Activated T-helper 17 cell treated with anti-CD3 and anti-CD28 coated beads, Interleukin-2, amount 50 U/mL, for 72 hours (primary cell): ENCODE data around the gene BPIFB3. TPM values are rescaled to one million over a fixed set of nuclear protein-coding genes. Genes with fewer than 3 reads are reported as not detected.
"Not testable (repeated sequence)": the region's sequence is repeated elsewhere in the genome, so short reads cannot be mapped to it uniquely, and the experiment has no call there.

Source experiments
- ATAC-seq: fragments of 150-1000 bp; cut with Tn5 transposase; replicated peaks from 2 replicates; pipeline ENCODE4 v1.10.0; 2021; ENCODE audit warnings: mild to moderate bottlenecking, moderate library complexity
- H3K27ac Mint-ChIP-seq: one replicate; pipeline ENCODE4 v1.8.0; 2022; ENCODE audit warnings: mixed read lengths
- H3K27me3 Mint-ChIP-seq: one replicate; pipeline ENCODE4 v1.8.0; 2022; ENCODE audit warnings: mixed read lengths
- H3K36me3 Mint-ChIP-seq: one replicate; pipeline ENCODE4 v1.8.0; 2022; ENCODE audit warnings: low read depth, mild to moderate bottlenecking, mixed read lengths
- H3K4me1 Mint-ChIP-seq: one replicate; pipeline ENCODE4 v1.8.0; 2022; ENCODE audit warnings: mixed read lengths
- H3K4me3 Mint-ChIP-seq: one replicate; pipeline ENCODE4 v1.8.0; 2022; ENCODE audit warnings: mild to moderate bottlenecking, mixed read lengths
- H3K9me3 Mint-ChIP-seq: one replicate; pipeline ENCODE4 v1.8.0; 2022; ENCODE audit warnings: mixed read lengths
- total RNA-seq, 2 donors: library from RNA; stranded (reverse); gene quantifications; one replicate each; pipeline ENCODE4 v1.2.3, GENCODE V29; 2022

Gene BPIFB3
- total RNA-seq, 2 donors from 2014 or later = not detected

DNA sequence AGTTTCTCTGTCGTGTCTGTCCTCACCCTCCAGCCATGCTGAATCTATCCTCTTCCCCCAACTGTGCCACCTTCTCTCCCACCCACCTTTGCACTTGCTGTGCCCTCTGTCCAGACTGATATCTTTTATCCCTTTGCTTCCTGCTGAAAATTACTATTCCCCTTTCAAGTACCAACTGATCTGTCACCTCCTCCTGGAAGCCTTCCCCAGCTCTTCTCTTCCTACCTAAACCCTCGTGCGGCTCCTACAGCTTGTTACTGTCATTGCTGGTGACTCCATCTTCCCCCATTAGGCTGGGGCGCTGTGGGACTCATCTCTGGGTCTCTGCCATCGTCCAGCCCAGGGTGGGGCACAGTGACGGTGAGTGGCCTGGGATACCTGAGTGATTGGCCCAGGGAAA lies 21.1 kb upstream of the BPIFB3 start:
- no peak for ATAC-seq
- no peaks in the 10 kb centered on the region for H3K9me3 Mint-ChIP-seq
- no peaks in the 10 kb centered on the region for H3K36me3 Mint-ChIP-seq
- H3K4me3 Mint-ChIP-seq = no peak overlapping the region
- no peak overlapping the region for H3K27ac Mint-ChIP-seq
- no peaks in the 10 kb centered on the region for H3K27me3 Mint-ChIP-seq
- no peaks in the 10 kb centered on the region for H3K4me1 Mint-ChIP-seq

DNA sequence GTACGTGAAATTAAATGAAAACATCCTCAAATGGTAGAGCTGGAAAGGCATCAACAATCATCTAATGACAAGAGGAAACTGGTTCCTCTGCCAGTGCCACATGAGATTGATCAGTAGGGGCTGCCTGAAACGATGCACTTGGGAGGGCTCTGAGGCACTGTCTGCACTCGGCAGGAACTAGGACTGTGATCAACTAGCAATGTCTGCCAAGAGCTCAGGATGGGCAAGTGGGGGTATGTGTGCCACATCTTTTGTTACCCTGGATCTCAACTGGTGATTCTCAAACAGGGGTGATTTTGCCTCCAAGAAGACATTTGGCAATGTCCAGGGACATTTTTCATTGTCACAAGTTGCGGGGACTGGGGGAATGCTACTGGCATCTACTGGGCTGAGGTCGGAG lies 20.3 kb upstream of the BPIFB3 start:
- H3K36me3 Mint-ChIP-seq = no peaks in the 10 kb centered on the region
- no peaks in the 10 kb centered on the region for H3K27me3 Mint-ChIP-seq
- no peaks in the 10 kb centered on the region for H3K4me1 Mint-ChIP-seq
- no peak for ATAC-seq
- H3K9me3 Mint-ChIP-seq = no peaks in the 10 kb centered on the region
- no peak overlapping the region for H3K27ac Mint-ChIP-seq
- no peak overlapping the region for H3K4me3 Mint-ChIP-seq

DNA sequence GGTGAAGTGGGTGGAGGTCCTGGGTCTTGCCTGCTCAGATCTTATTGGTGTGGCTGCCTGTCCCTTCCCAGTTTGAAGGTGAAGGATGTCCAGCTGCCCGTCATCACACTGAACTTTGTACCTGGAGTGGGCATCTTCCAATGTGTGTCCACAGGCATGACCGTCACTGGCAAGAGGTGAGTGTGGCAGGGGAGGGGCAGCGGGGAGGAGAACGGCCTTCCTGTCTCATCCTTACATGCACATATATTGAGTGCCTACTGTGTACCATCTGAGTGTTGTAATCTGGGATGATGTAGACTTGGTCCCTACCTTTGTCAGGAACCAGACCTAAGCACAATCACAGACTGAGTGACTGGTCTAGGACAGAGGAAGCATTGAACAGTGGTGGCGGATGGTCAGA lies 19.6 kb upstream of the BPIFB3 start:
- ATAC-seq = no peak
- Mint-ChIP-seq H3K4me1 (no peaks in the 10 kb centered on the region), H3K4me3 (no peak overlapping the region), H3K9me3 (no peaks in the 10 kb centered on the region), H3K27me3 (no peaks in the 10 kb centered on the region), H3K27ac (no peak overlapping the region), H3K36me3 (no peaks in the 10 kb centered on the region)

DNA sequence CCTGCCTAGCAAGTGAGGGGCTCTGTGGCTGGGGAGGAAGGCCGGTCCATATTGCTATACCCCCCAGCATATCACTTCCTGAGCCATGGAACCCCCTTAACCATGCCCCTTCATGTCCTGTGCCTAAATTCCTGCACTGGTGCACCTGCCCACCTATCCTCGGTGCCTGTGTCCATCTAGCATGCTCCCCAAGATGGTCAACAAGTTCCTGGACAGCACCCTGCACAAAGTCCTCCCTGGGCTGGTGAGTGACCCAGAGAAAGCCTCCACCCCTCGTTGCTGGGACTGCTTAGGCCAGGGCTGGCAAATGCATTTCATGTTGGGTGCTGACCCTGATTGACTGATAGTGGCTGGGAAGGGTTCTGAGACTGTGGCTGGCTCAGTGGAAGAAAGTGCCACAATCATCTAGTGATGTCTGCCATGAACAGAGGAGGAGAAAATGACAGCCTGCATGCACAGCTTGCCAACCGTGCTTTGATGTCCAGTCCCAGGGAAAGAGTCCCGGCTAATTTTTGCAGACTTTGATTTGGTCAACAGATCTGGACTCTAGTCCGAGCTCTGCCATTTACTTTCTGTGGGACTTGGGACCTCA lies 18.7 kb upstream of the BPIFB3 start:
- Mint-ChIP-seq H3K27ac (no peak overlapping the region), H3K36me3 (no peaks in the 10 kb centered on the region), H3K27me3 (no peaks in the 10 kb centered on the region), H3K4me3 (no peak overlapping the region), H3K9me3 (no peaks in the 10 kb centered on the region), H3K4me1 (no peaks in the 10 kb centered on the region)
- ATAC-seq = no peak

DNA sequence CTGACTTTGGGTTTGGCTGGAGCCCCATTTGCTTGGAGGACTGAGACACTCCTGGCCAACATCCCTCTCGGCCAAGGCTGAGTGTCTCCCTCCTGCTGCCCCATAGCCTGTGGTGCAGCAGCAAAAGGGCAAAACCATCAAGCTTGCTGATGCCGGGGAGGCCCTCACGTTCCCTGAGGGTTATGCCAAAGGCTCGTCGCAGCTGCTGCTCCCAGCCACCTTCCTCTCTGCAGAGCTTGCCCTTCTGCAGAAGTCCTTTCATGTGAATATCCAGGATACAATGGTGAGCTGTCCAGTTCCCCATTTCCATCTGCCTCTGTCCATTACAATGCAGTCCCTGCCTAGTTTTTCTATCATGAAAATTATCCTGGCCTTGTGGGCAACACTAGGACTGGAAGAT lies 16.2 kb upstream of the BPIFB3 start:
- H3K9me3 Mint-ChIP-seq = no peaks in the 10 kb centered on the region
- H3K36me3 Mint-ChIP-seq = no peaks in the 10 kb centered on the region
- H3K27me3 Mint-ChIP-seq = no peaks in the 10 kb centered on the region
- no peak overlapping the region for H3K27ac Mint-ChIP-seq
- H3K4me1 Mint-ChIP-seq = no peaks in the 10 kb centered on the region
- H3K4me3 Mint-ChIP-seq = no peak overlapping the region
- ATAC-seq = no peak

DNA sequence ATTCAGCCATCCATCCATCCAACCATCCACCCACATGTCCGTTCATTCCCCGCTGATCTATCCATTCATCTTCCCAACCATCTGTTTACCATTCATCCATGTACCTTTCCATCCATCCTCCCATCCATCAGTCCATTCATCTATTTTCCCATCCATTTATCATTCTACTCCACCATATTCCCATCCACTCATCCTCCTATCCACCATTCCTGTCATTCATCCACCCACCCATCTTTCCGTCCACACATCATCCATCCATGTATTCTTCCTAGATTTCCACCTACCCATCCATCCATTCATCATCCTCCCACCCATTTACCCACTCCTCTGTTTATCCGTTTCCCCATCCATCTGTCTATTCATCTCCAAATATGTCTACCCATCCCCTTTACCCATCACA lies 15.5 kb upstream of the BPIFB3 start:
- Mint-ChIP-seq H3K4me3 (no peak overlapping the region), H3K27me3 (no peaks in the 10 kb centered on the region), H3K4me1 (no peaks in the 10 kb centered on the region), H3K36me3 (no peaks in the 10 kb centered on the region), H3K9me3 (no peaks in the 10 kb centered on the region), H3K27ac (no peak overlapping the region)
- no peak for ATAC-seq

DNA sequence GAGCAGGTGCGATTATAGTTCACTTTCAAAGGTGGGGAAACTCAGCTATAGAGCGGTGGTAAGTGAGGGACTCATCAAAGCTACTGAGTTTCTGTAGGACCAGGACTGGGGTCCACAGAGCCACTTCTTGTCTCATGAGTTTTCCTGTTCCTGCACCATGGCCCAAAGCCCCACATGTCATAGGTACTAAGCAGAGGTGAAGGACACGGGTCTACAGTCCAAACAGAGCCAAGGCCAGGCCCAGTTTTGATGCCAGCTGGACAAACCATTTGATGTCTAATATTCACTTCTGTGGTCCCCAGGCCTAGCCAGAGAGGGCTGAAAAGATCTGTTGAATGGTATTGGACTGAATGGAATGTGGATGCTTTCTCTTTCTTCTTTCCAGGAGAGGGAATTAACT lies 11.3 kb upstream of the BPIFB3 start:
- H3K27me3 Mint-ChIP-seq = no peaks in the 10 kb centered on the region
- H3K4me3 Mint-ChIP-seq = no peak overlapping the region
- H3K36me3 Mint-ChIP-seq = no peaks in the 10 kb centered on the region
- H3K4me1 Mint-ChIP-seq = no peaks in the 10 kb centered on the region
- no peak for ATAC-seq
- peaks cover 7% of the 10 kb centered on the region for H3K9me3 Mint-ChIP-seq
- no peak overlapping the region for H3K27ac Mint-ChIP-seq

DNA sequence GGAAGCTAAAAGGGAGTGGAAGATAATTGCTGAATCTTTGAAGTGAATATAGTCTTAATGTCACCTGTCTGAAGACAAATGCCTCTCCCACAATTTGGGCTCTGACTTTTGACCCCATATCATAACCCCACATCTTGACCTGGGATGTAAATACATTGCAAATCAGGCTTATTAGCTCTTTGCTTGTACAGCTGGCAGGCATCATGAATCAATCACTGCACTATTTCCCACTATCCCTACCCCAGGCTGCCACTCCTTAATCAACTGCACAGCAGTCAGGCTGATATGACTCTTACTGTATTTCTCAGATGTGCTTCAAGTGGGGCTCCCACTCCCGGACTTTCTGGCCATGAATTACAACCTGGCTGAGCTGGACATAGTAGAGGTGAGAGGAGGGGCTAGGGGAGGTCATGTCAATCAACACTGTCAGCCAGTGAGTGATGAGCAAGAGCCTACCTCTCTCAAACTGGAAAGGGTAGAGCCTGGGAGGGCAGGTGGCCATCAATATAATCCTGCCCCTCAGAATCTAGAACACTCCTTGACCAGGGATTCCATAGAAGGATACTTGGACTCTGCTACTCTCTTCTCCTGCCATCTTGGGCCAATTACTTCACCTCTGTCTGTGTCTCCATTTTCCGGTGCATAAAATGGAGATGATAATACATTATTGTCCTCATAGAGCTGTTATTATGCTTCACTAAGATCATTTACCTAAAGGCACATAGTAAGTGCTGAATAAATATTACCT lies 10.5 kb upstream of the BPIFB3 start:
- Mint-ChIP-seq H3K27ac (no peak overlapping the region), H3K9me3 (peaks cover 7% of the 10 kb centered on the region), H3K4me1 (no peaks in the 10 kb centered on the region), H3K4me3 (no peak overlapping the region), H3K27me3 (no peaks in the 10 kb centered on the region), H3K36me3 (no peaks in the 10 kb centered on the region)
- ATAC-seq = no peak

DNA sequence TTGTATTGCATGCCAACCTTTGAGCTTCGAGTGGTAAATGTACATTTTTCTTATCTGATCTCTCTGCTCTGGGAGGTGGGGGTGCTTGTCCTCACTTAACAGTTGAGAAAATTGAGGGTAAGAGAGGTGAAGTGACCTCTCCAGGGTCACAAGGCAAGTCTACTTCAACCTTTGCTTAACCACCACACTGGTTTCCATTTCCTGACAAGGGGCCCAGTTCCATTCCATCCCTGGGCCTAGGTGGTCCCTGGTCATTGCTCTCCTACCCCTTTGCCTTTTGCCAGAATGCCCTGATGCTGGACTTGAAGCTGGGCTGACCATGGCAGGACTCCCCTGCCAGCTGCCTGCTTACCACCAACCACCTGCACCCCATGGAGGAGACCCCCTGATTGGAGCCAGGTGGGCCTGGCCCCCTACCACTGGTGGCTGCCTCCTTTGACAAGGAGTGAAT lies 9.9 kb upstream of the BPIFB3 start:
- no peaks in the 10 kb centered on the region for H3K27me3 Mint-ChIP-seq
- ATAC-seq = no peak
- H3K27ac Mint-ChIP-seq = no peak overlapping the region
- no peaks in the 10 kb centered on the region for H3K36me3 Mint-ChIP-seq
- peaks cover 7% of the 10 kb centered on the region for H3K9me3 Mint-ChIP-seq
- no peak overlapping the region for H3K4me3 Mint-ChIP-seq
- no peaks in the 10 kb centered on the region for H3K4me1 Mint-ChIP-seq

DNA sequence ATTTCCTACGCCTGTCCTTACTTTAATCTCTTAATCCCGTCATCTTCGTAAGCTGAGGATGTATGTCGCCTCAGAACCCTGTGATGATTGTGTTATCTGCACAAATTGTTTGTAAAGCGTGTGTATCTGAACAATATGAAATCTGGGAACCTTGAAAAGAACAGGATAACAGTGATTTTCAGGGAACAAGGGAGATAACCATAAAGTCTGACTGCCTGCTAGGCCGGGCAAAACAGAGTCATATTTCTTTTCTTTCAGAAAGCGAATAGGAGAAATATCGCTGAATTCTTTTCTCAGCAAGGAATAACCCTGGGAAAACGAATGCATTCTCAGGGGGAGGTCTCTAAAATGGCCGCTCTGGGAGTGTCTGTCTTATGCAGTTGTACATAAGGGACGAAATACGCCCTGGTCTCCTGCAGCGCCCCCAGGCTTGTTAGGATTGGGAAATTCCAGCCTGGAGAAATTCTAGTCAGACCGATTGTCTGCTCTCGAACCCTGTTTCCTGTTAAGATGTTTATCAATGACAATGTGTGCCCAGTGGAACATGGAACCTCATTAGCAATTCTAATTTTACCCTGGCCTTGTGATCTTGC lies 8.5 kb upstream of the BPIFB3 start:
- not testable (repeated sequence) for H3K4me1 Mint-ChIP-seq, H3K27ac Mint-ChIP-seq, ATAC-seq, H3K4me3 Mint-ChIP-seq, H3K9me3 Mint-ChIP-seq, H3K27me3 Mint-ChIP-seq, H3K36me3 Mint-ChIP-seq

DNA sequence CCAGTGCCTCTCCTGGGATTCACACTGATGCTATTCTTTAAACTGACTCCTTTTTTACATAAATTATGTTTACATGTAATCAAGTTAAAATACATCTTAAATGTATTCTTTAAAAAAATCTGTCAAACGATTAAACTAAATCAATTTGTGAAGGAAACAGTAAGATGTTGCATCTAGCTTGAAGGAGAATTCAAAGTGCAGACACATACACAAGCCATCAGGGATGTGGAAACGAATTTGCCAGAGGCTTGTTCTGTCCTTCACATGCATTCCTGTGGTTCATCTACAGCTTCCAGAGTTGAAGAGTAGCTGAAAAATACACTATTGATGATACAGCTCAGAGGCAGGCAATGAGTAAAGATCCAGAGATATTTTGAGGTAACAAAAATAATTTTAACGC lies 7.3 kb upstream of the BPIFB3 start:
- Mint-ChIP-seq H3K4me1 (no peaks in the 10 kb centered on the region), H3K27me3 (no peaks in the 10 kb centered on the region), H3K4me3 (no peak overlapping the region), H3K27ac (no peak overlapping the region), H3K36me3 (no peaks in the 10 kb centered on the region), H3K9me3 (peaks cover 7% of the 10 kb centered on the region)
- no peak for ATAC-seq

DNA sequence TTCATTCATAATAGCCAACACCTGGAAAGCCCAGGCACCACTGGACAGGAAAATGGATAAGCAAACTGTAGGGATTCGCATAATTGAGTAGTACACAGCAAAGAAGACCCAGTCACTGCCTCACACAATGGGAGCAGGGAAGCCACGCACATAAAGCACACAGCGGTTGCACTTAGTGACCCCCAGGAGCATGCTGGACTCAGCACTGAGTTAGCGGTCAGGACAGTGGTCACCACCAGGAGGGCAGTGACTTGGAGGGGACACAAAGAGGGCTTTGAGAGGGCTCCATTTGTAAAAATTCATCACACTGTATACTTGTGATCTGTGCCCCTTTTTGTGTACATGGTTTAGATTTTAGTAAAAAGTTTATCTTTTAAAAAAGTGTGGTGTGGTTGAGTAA lies 2.4 kb upstream of the BPIFB3 start:
- H3K36me3 Mint-ChIP-seq = no peaks in the 10 kb centered on the region
- ATAC-seq = no peak
- H3K27ac Mint-ChIP-seq = no peak overlapping the region
- no peaks in the 10 kb centered on the region for H3K4me1 Mint-ChIP-seq
- no peaks in the 10 kb centered on the region for H3K27me3 Mint-ChIP-seq
- H3K4me3 Mint-ChIP-seq = no peak overlapping the region
- H3K9me3 Mint-ChIP-seq = no peaks in the 10 kb centered on the region

DNA sequence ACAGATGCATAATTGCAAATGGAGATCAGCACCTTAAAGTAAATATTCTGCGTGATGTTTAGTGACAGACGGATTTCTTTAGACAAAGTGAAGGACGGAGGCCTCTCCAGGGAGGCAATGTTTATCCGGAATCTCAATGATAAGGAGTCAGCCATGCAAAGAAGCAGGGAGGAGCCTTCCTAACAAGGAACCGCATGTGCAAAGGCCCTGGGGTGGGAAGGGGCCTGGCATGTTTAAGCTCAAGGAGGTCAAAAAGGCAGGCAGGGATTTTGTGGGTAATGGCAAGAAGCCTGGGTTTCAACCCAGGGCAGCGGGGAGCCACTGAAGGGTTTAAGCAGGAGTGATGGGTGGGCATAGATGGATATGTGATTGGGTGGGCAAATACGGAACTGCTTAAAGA lies 678 bp downstream of the BPIFB3 start:
- Mint-ChIP-seq H3K4me3 (no peak overlapping the region), H3K36me3 (no peaks in the 10 kb centered on the region), H3K4me1 (no peaks in the 10 kb centered on the region), H3K9me3 (no peaks in the 10 kb centered on the region), H3K27me3 (no peaks in the 10 kb centered on the region), H3K27ac (no peak overlapping the region)
- no peak for ATAC-seq

DNA sequence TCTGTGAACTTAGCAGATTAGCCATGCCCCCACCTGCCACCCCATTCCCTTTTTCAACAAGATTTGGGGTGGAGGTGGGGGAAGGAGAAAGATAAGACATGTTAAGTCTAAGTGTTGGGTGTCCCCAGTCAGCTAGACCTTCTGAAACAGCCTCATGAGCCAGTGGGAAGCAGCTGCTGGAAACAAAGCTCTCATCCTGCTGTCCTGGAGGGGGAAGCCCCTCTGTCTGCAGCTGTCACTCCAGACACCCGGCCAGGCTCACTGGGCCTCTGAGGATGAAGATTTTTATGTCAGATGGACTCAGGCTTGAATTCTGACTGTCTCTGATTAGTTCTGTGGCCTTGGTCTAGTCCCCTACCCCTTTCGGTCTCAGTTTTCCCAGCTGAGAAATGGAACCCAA lies 1.1 kb downstream of the BPIFB3 start:
- Mint-ChIP-seq H3K9me3 (no peaks in the 10 kb centered on the region), H3K27ac (no peak overlapping the region), H3K27me3 (no peaks in the 10 kb centered on the region), H3K4me1 (no peaks in the 10 kb centered on the region), H3K36me3 (no peaks in the 10 kb centered on the region), H3K4me3 (no peak overlapping the region)
- ATAC-seq = no peak

DNA sequence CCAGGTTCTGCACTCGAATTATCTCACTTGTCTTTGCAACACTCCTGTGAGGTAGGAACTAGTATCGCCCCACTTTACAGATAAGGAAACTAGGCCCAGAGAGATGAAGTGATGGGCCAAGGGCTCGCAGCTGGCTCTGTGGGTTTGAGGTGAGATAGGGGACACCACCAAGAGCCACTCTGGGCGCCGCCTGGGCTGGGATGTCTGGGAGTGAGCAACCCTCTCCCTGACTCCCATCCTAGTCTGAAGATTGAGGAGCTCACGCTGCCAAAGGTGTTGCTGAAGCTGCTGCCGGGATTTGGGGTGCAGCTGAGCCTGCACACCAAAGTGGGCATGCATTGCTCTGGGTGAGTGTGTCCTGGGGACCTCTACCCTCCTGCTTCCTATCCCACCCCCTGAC lies 5.4 kb downstream of the BPIFB3 start:
- no peaks in the 10 kb centered on the region for H3K36me3 Mint-ChIP-seq
- ATAC-seq = no peak
- H3K4me3 Mint-ChIP-seq = no peak overlapping the region
- no peaks in the 10 kb centered on the region for H3K4me1 Mint-ChIP-seq
- H3K27ac Mint-ChIP-seq = no peak overlapping the region
- H3K27me3 Mint-ChIP-seq = no peaks in the 10 kb centered on the region
- no peaks in the 10 kb centered on the region for H3K9me3 Mint-ChIP-seq
